Measurements from ENCODE around the gene HOXA9.

The HOXA9 gene

DNA sequence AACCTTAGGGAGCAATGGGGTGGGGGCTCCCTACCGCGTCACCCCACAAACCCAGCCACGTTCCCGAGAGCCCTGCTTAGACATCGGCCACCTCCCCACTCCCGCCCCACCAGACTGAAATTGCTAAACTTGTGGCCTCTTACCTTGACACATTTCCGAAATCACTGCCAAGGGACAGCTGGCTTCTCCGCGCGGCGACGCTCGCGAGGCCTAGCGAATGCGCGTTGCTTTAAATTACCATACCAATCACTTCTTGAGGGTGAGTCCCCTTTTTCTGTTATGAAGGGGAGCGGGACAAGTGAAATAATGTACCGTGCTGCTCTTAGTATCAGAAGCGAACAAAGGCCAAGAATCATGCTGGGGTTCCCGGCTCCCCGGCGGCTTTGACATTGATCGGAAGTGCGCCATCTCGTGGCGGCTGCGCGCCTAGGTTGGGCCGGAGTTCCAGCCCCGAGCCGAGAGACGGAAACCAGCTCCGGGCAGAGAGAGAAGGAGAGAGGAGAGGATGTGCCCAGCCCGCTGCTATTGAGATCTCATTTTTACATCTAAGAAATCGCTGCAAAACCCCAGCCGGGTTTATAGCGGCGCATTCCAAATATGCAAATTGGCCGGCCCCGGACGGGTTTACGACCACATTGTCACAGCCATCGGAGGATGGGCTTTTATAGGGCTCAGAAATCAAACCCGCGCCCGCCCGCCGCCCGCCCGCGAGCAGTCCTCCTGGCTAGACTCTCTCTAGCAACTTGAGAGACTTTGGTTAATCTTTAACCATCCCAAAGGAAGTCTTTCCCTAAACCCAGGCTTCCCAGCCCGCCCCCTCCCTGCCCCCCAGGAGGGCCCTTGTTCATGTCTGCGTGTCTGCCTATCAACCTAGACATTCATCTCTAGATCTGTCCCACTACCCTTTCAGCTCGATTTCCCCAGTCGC, 14.4 kb upstream of the HOXA9 start:
- no peak for DNase-seq (ENCODE audit: low read depth)
- peak overlapping the region; percentile 78 for H3K4me3 ChIP-seq (ENCODE audit: low read depth, low read length)

DNA sequence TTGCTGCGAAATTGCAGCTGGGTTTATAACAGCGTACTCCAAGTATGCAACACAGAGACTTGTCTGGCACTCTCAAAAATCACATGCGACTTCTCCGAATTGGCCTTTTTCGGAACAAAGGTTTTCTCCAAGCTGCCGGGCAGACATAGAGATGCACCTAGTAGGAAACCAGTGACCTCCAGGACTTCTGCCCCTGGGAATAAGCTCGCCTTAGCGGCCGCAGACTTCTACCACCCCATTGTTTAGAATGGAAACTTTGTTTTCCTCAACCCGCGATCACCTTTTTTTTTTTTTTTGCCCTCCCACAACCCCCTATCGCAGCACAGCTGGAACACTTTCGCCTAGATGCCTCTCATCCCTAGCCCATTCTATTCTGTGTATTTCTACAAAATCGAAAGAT, 13.7 kb upstream of the HOXA9 start:
- peak overlapping the region; percentile 78 for H3K4me3 ChIP-seq (ENCODE audit: low read depth, low read length)
- no peak for DNase-seq (ENCODE audit: low read depth)

DNA sequence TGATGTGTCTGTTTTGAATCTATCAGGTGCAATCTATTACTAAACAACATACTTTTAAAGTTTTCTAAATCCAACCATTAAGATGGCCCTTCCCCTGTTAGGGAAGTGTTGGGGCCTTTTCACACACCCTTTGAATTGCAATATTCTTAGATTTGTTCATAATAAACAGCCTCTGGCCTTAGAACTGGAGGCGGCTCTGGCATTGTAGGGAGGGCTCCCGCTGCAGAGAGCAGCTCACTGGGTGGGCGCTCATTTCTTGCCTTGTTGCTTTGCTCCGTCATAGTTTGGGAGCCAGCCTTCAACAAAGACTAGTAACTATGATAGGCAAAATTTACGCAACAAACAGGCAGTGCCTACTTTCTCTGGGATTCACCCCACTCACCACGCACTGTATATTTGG, 13.0 kb upstream of the HOXA9 start:
- no peak for DNase-seq (ENCODE audit: low read depth)

DNA sequence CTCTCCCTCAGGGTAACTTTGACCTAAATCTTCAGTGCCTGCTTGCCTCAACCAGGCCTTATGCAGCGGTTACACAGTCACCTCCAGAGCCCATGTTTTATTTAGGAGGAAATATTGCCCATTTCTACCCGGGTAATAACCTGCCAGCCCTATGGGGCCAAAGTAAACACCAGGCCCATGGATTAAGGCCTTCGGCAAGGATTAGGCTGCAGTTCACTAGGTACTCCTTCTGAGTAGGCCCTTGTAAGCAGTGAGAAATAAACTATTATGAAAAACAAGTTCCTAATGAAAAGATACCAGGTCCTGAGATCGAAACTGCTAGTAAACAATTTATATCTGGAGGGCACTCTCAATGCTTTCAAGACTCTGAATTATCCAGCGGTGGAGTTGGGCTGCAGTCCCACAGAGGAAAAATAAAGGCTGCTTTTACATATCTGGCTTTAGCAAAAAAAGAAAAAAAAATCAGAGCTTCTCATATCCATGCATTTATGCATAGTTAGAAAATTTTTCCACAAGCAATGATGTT, 12.5 kb upstream of the HOXA9 start:
- no peak for DNase-seq (ENCODE audit: low read depth)
- H3K4me3 ChIP-seq (ENCODE audit: low read depth, low read length), result peak overlapping the region; percentile 78

More for the DNA sequence above, 13.0 kb upstream of the HOXA9 start:
- peak overlapping the region; percentile 78 for H3K4me3 ChIP-seq (ENCODE audit: low read depth, low read length)

DNA sequence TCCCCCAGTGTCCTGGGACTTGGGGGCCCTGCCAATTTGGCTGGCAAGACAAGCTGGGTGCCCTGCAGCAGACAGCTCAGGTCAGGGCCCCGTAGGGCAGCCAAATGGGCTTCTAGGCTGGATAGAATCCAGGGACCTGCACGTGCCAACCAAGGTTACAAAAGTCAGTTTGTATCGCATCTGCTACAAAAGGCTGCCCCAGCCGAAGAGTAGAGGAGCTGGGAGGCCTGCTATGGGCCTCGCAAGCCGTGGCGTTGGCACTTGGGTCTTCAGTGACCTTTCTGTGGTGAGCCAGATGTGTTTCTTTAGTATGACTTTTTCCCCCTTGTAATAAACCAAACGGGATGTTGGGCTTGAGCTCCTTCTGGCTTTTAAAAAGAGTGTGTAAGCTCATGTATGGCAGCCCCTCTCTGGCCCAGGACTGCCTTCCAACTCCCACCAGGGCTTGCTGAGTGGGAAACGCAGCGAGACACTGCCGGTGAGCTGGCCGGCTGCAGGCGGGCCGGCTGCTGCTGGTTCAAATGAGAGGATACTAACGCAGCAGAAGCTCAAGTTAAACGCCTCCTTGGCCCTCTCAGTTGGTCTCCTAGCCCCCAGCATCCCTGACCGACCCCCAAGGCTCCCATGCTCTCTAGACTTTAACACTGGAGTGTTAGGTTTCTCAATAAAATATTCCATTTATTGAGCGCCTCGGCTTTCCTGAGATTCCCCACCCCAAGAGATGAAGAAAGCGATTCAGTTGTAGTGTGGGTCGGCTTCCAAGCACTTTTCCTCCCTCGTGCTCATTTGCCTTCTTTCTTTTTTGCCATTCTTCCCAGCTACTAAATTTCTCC, 11.8 kb upstream of the HOXA9 start:
- peak overlapping the region; percentile 78 for H3K4me3 ChIP-seq (ENCODE audit: low read depth, low read length)
- no peak for DNase-seq (ENCODE audit: low read depth)

DNA sequence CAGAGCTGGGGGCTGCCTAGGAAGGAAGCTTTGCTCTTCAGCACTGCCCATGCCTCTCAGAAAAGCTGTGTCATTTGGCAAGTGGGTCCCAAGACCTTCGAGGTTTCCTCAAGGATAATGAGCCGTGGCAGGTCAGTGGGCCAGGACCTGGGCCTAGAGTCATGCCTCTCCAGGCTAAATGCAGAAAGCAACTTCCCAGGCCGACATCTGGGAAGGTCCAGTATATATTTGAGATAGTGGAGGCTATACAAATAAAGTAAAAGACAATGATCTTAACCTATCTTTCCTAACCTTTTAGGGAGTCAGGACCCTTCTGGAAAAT, 11.1 kb upstream of the HOXA9 start:
- DNase-seq (ENCODE audit: low read depth), result no peak
- H3K4me3 ChIP-seq (ENCODE audit: low read depth, low read length), result peak overlapping the region; percentile 78

DNA sequence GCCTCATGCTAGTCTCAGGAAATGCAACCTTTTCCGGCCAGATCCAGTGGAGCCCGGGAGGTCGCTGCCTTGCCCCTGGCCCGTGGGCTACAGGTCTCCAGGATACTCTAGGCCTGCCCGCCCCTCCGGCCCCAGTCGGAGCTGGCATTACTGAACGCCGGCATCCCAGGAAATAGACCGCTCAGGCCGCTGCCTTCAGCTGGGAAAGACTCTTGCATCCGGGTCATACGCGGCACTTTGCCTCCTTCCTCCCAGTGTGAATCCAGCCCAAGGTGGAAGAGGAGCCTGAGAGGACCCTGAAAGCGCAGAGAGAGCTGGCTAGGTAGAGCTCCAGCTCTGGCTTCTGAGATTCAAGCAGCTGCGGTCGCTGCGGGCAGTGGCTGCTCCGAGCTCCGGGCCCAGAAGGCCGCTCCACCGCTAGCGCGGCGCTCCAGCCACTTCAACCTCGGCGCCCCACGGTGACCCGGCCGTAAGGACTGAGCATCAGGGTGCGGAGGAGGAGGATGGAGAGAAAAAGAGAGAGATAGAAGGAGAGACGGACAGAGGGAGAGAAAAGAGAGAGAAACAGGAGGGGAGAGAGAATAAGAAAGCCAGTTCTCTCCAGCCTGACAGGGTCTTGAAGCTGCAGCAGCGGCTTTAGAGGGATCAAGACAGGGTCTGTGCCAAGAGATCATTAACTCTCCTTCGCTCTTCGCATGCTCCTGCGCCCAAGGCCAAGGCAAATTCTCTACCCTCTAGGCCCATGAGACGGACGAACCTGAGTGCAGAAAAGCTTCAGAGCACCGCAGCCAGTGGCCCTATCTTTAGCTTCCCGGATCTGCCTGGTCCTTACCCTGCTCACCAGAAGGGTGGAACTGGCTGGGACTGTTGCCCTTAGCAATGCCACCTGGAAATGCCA, 10.5 kb upstream of the HOXA9 start:
- peak overlapping the region; percentile 78 for H3K4me3 ChIP-seq (ENCODE audit: low read depth, low read length)
- DNase-seq (ENCODE audit: low read depth), result no peak

DNA sequence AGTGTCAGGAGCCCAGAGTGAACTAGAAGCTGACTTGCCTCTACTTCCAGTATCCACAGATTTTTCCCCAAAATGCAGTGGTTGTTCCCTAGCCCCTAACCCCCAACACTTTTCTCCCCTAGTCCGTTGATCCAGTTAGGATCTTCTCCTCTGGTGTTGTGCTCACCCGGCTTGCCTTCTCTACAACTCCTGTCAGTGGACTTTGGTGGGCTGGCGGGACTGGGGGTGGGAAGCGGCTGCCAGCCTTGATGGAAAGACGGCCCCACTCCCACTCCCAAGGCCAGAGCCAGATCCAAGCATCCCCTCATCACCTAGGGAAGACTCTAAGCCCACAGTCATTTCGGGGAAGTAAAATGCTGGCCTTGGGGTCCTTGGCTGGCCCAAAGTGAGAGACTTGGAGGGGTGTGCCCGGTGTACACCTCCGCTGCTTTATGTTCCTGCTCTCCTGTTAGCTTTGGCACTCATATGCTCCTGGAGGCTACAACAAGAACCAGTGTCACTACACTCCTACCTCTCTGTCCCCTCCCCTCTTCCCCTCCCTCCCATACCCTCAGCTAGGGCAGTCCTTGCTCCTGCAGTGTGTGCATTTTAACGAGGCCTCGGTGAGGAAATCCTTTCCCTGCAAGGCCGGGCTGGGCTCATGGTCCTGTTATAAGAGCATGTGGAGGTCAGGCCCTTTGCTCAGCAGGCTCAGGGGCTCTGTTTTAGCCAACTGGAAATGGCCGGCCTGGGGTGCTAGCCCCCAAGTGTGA, 9.7 kb upstream of the HOXA9 start:
- peak overlapping the region; percentile 78 for H3K4me3 ChIP-seq (ENCODE audit: low read depth, low read length)
- no peak for DNase-seq (ENCODE audit: low read depth)

DNA sequence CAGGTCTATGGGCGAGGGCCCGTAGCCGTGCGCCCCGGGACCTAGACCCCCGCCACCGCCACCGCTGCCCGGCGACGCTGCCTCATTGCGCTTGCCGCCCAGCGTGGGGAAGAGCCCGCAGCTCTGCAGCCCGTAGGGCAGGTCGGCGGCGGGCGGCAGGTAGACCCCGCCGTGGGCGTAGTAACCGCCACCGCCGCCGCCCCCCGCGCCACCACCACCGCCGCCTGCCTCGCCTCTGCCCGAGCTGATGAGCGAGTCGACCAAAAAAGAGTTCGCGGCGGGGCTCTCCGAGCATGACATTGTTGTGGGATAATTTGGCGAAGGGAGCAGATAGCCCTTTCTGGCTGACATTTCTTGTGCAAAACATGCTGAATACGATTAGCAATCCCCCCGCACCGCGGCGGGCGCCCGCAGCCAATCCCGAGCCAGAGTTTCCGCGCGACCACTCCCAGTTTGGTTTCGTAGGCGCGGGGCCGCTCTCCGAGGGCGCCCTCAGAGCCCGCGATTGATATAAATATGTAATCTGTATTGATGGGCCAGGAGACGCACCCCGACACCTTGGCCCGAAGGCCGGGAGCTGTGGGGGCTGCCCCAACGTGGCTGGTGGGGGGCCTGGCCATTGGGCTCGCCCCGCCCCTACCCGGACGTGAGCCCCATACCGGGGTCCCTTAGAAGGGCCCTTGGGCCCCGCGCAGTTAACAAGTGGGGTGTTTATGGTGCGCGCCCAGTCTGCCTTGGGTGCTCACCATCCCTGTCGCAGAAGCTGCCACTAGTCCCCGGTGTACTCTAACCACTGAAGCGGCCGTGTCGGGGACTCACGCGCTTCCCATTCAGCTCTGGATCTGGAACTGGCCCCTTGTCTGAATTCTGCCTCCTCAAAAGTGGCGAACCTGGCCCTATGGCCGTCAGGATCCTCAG, 8.9 kb upstream of the HOXA9 start, which contains the start of gene HOXA10:
Gene HOXA10, minus strand, starts transcription at position 365 of the 918 bp plus-strand sequence. Its CDS starts 14 bp downstream, at position 351.
- no peak for DNase-seq (ENCODE audit: low read depth)
- H3K4me3 ChIP-seq (ENCODE audit: low read depth, low read length), result peak within 1 kb of the TSS; percentile 78

DNA sequence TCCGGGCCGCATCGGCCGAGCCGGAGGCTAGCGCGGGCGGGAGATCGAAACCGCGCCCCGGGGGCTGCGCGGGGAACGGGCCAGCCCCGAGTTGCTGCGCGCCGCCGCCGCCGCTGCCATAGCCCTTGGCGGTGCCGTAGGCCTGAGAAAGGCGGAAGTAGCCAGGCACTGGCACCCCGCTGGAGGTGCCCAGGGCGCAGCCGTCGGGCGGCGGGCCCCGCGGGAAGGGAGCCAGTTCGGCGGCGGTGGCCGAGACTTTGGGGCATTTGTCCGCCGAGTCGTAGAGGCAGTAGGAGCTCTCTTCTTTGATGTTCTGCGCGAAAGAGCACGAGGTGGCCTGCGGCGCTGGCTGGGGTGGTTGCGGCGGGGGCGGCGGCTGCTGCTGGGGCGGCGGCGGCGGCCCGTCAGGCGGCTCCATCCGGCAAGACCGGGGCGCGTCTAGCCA, 8.2 kb upstream of the HOXA9 start:
- DNase-seq (ENCODE audit: low read depth), result no peak
- peak overlapping the region; percentile 78 for H3K4me3 ChIP-seq (ENCODE audit: low read depth, low read length)

DNA sequence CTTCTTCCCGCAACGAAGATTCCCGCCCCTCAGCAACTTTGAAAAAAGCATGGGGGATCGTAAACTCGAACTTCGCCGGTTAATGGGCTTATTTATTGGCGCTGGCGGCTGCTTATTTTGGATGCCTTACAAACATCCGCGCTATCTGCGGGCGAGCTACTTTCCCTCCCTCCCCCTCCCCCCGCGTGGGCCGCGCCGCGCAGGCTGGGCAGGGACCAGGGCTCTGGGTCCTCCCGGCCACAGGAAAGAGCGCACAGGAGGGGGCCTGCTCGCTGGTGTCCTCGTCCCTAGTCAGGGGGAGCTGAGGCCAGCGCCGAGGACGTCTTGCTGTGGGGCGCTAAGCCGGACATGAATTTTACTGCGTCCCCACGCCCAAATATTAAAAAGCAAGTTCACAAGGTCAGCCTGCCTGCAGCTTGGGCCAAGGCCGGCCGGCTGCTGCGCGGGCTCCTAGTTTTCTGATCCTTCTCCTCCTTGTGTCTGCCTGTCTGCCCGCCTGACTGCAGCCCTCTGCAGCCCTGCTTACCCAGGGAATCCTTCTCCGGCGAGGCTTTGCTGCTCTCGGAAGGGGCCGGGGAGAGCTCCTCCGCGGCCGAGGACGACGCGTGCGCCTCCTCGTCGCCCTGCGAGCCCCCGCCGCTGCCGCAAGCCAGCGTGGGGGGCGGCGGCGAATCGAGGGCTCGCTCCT, 7.6 kb upstream of the HOXA9 start:
- peak; percentile 78 for DNase-seq (ENCODE audit: low read depth)
- H3K4me3 ChIP-seq (ENCODE audit: low read depth, low read length), result peak overlapping the region; percentile 78

DNA sequence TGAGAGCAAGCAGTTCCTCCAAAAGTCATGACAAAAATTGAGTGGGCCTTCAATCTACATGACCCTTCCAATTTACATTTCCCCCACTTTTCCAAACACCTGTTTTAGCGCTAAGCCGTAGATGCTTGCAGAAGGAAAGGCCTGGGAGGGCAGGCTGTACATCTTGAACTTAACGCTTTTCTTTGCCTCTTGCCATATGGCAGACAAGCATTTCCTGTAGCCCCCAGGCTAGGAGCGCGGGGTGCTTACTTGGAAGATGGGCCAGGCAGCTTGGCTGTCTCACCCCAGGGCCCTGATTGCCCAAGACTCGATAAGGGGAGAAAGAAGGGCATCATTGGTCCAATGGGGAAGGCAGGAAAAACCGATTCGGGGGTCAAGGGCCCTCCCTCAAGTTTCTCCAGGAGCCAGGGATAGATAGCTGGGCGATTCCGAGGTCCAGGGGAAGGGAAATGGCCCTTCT, 7.0 kb upstream of the HOXA9 start:
- H3K4me3 ChIP-seq (ENCODE audit: low read depth, low read length), result peak overlapping the region; percentile 78

DNA sequence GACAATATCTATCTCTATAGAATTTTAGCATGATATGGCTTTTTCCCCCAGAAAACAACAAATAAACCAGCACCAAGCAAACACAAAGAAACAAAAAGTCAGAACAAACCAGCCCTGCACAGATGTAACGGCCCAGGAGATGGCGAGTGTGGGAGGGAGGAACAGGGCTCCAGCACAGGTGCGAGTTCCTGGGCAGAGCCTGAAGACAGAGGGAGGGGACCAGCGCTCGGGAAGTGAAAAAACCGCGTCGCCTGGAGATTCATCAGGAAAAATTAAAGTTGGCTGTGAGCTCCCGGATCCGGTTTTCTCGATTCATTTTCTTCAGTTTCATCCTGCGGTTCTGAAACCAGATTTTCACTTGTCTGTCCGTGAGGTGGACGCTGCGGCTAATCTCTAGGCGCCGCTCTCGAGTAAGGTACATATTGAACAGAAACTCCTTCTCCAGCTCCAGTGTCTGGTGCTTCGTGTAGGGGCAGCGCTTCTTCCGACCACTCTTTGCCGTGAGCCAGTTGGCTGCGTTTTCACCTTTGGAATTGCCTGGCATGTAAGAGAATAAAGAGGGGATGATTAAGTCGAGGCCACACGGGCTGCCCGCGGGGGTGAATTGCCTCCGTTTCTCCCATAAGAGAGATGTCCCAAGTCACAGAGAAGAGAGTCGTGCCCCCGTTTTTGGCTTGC, 6.4 kb upstream of the HOXA9 start:
- no peak for DNase-seq (ENCODE audit: low read depth)
- H3K4me3 ChIP-seq (ENCODE audit: low read depth, low read length), result peak overlapping the region; percentile 78

More for the DNA sequence above, 7.0 kb upstream of the HOXA9 start:
- DNase-seq (ENCODE audit: low read depth), result no peak

DNA sequence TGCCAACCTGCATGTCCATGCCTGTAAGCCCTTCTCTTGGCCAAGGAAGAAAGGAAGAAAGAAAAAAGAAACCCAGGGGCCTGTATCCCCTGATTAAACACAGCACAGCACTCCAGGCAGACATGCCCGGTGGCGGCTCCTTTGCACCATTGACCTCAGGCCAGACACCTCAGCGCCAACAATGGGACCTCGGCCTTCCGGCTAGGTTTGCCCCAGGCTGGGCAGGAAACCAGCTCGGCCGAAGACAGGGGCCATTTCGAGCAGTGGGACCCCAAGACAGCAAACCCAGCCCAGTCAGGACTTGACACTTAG, 5.9 kb upstream of the HOXA9 start:
- peak overlapping the region; percentile 78 for H3K4me3 ChIP-seq (ENCODE audit: low read depth, low read length)
- no peak for DNase-seq (ENCODE audit: low read depth)

DNA sequence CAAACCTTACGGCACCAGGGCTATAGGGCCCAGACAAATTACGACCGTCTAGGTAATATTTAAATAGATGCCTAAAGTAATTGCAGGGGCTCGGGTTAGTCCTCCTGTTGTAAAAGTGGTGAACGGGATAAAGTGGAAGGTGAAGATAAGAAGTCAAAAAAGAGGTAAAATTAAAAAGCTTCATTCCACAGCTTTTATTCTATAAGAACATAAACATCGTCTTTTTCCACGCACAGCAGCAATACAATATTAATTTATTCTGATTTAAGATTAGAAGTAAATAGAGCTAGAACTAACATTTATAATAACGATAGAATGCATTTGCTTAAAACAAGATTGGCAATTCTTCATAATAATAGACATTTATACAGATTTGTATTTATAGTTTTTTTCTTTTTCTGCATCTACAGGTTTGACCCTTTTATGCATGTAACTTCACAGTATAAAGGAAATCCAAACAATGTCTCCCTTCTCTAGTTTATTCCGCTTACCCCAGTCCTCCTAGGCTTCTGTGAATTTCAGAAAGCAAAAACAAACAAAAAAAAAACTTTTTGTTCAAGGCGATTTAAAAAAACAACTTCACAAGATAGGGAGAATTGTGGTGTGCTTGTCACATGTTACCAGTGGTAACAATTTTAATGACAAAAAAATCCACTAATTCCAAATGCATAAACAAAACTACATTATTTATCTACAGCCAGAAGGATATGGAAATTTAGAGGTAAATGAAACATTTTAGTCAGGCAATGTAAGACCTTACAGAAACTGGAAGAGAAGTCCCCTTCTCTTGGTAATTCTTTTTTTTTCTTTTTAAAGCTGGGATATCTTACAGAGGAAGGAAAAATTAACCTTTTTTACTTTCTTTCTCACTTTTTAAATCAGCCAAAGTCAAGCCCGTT, 5.3 kb upstream of the HOXA9 start:
- peak overlapping the region; percentile 78 for H3K4me3 ChIP-seq (ENCODE audit: low read depth, low read length)
- no peak for DNase-seq (ENCODE audit: low read depth)

All from skeletal muscle cell (primary cell).